ENCODE data around the gene FAT1.

FAT1 gene

DNA sequence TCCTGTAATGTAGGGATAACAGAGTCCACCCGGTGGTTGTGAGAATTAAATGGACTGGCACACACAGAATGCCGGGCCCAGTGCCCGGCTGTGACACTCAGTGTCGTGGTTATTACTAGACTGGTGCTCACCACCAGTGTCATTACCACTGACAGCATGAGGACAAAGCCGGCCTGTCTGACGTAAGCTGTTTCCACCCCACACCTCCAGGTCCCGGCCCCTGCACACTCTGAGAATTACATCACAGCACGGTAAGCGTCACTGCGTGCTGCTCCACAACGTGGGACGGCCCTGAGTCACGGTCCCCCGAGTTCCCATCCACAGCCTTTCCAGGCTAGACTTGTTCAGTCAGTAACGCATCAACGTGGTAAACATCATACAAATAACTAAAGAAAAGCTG lies 22.9 kb downstream of the FAT1 start:
- no peak for TF ChIP-seq Cebpa-rat (IDR thresholded peaks at IDR 0.05)
- Histone ChIP-seq H3K27me3 (no peaks in the 10 kb centered on the region), H3K9ac (no peak overlapping the region), H4K20me1 (peaks cover 0 to 98% (median 6%) of the 10 kb centered on the region in 11 experiments; a peak in 11 of 22 replicates), H3K27ac (no peak overlapping the region), H3K4me1 (peaks cover 0 to 14% (median 2%) of the 10 kb centered on the region in 10 experiments; a peak in 6 of 20 replicates), H3K4me2 (no peak overlapping the region), H3K36me3 (peaks cover 16 to 100% (median 94%) of the 10 kb centered on the region in 11 experiments), H3K4me3 (no peak overlapping the region), H3K9me3 (replicated peaks in 1 of 11) (peaks cover 0 to 31% (median 22%) of the 10 kb centered on the region in 11 experiments; a peak in 13 of 22 replicates)

DNA sequence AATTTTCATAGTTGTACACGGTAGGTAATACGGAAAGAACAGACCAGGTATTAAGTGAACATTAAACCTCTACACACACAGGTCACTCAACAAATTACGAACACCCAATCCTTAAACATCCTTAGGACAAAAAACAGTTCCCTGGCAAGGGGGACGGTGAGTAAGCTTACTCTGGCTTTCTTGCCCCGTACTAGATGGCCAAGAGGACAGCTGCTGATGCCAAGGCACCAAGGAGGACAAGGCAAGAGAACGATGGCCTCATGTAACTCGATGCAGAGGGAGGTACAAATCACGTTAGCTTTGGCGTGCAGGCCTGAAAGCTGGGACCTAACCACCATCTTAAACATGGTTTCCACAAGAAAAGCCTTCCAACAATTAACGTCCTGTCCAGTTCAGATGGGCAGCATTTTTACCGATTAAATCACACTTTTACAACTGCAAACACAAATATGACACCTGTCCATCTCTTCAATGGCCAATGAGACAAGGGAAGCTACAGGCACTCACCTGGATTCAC lies 23.7 kb downstream of the FAT1 start:
- Histone ChIP-seq H3K36me3 (peaks cover 16 to 100% (median 92%) of the 10 kb centered on the region in 11 experiments), H3K27me3 (no peaks in the 10 kb centered on the region), H4K20me1 (peaks cover 0 to 92% (median 6%) of the 10 kb centered on the region in 11 experiments; a peak in 11 of 22 replicates), H3K4me3 (no peak overlapping the region), H3K27ac (no peak overlapping the region), H3K4me1 (peaks cover 0 to 15% (median 2%) of the 10 kb centered on the region in 10 experiments; a peak in 6 of 20 replicates), H3K4me2 (no peak overlapping the region), H3K9me3 (replicated peaks in 1 of 11) (peaks cover 0 to 31% (median 22%) of the 10 kb centered on the region in 11 experiments; a peak in 13 of 22 replicates), H3K9ac (no peak overlapping the region)
- TF ChIP-seq Cebpa-rat (IDR thresholded peaks at IDR 0.05), result no peak

DNA sequence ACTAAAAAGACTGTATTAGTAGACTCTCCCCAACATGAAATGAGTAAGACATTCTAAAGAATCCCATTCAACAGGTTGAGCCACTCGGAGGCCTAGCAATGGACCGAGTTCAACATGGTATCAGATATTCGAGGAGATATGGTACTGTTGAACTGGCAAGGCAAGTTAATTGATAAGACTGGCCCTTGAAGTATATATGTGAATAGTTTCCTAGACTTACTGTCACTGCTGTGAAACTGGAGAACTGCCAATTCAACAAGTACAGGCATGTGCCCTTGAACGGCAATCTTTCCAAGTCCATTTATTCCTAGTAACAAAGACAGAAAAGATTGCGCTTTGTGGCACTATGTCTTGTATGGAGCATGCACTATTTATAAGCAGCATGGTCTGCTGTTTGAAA lies 24.4 kb downstream of the FAT1 start:
- Histone ChIP-seq H4K20me1 (peaks cover 0 to 86% (median 6%) of the 10 kb centered on the region in 11 experiments; a peak in 11 of 22 replicates), H3K4me2 (no peak overlapping the region), H3K27me3 (no peaks in the 10 kb centered on the region), H3K4me1 (peaks cover 0 to 14% (median 2%) of the 10 kb centered on the region in 10 experiments; a peak in 6 of 20 replicates), H3K27ac (no peak overlapping the region), H3K9me3 (replicated peaks in 1 of 11) (peaks cover 0 to 31% (median 22%) of the 10 kb centered on the region in 11 experiments; a peak in 13 of 22 replicates), H3K4me3 (no peak overlapping the region), H3K36me3 (peaks cover 16 to 99% (median 94%) of the 10 kb centered on the region in 11 experiments), H3K9ac (no peak overlapping the region)
- no peak for TF ChIP-seq Cebpa-rat (IDR thresholded peaks at IDR 0.05)

DNA sequence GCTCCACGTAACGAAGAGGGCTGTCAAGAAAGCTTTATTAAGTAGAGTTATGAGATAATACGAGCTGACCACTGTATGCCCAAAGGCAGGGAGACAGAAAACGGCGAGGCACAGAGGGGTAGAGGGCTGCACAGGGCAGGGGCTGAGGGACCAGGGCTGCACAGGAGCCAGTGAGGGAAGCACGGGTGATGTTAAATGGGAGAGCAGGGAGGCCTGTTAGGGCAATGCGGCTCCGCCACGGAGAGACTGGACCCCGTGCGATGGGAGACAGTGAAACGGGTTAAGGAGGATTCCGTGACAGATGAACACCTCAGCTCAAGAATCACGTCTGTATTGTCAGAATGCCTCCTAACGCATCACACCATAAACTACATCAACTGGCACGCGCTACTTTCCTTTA lies 25.1 kb downstream of the FAT1 start:
- Histone ChIP-seq H3K27me3 (no peaks in the 10 kb centered on the region), H3K4me3 (no peak overlapping the region), H3K9me3 (replicated peaks in 1 of 11) (peaks cover 0 to 35% (median 28%) of the 10 kb centered on the region in 11 experiments; a peak in 15 of 22 replicates), H3K9ac (no peak overlapping the region), H3K27ac (no peak overlapping the region), H3K4me1 (peaks cover 0 to 9% (median 0%) of the 10 kb centered on the region in 10 experiments; a peak in 2 of 20 replicates), H3K4me2 (no peak overlapping the region), H3K36me3 (peaks cover 16 to 99% (median 94%) of the 10 kb centered on the region in 11 experiments), H4K20me1 (peaks cover 0 to 86% (median 4%) of the 10 kb centered on the region in 11 experiments; a peak in 10 of 22 replicates)
- TF ChIP-seq Cebpa-rat (IDR thresholded peaks at IDR 0.05), result no peak

DNA sequence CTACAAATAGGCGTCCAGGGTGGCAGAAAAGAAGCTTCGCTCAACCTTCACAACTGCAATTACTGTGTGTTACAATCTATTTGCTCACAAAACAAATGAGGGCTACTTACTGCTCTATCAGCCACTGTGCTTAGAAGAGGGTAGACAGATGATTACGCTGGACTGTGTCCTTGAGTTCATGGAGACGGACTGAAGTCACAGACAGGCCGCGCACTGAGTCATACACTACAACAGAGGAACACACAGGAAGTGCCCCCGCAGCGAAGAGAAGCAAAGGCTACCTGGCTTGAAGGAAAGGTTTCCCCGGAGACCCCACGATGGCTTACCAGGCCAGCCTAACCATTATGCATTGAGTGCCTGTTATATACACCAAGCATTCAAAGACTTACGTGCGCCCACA lies 25.6 kb downstream of the FAT1 start:
- peaks cover 16 to 98% (median 90%) of the 10 kb centered on the region in 11 experiments for H3K36me3 ChIP-seq
- no peak overlapping the region for H3K9ac ChIP-seq
- TF ChIP-seq Cebpa-rat (IDR thresholded peaks at IDR 0.05), result no peak
- peaks cover 2 to 36% (median 28%) of the 10 kb centered on the region in 11 experiments; a peak in 15 of 22 replicates for H3K9me3 ChIP-seq (replicated peaks in 1 of 11)
- peaks cover 0 to 9% (median 0%) of the 10 kb centered on the region in 10 experiments; a peak in 2 of 20 replicates for H3K4me1 ChIP-seq
- no peaks in the 10 kb centered on the region for H3K27me3 ChIP-seq
- peaks cover 0 to 81% (median 4%) of the 10 kb centered on the region in 11 experiments; a peak in 10 of 22 replicates for H4K20me1 ChIP-seq
- H3K4me2 ChIP-seq, result no peak overlapping the region
- no peak overlapping the region for H3K4me3 ChIP-seq
- no peak overlapping the region for H3K27ac ChIP-seq

DNA sequence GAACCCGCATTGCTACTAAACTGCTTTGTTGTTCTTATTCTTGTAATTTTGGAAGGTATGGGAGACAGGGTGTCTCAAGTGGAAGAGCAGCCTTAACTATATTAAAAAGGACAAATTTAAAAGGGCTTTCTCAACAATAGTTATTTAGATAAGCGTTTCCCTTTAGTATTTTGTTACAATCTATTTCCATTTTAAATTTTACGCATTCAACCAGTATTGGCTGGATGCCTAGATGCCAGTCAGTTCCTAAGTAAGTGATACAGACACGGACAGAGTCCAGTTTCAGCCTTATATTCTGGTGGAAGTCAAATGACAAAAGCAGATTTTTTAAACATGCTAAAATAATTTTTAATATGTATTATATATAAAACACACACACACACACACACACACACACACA lies 28.3 kb downstream of the FAT1 start:
- peaks cover 16 to 96% (median 87%) of the 10 kb centered on the region in 11 experiments for H3K36me3 ChIP-seq
- H3K27ac ChIP-seq, result peak overlapping the region in 1 of 11 experiments; percentile 41; a peak in 1 of 22 replicates

DNA sequence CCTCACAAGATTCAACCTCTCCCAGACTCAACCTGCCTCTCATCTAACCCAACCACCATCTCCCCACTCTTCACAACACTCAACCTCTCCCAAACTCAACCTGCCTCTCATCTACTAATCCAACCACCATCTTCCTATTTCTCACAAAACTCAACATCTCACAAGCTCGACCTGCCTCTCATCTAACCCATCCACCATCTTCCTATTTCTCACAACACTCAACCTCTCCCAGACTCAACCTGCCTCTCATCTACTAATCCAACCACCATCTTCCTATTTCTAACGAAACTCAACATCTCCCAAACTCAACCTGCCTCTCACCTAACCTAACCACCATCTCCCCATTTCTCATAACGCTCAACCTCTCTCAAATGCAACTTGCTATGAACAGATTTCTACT lies 29.8 kb downstream of the FAT1 start:
- no peak overlapping the region for H3K27ac ChIP-seq
- H3K9ac ChIP-seq, result no peak overlapping the region
- no peak for TF ChIP-seq Cebpa-rat (IDR thresholded peaks at IDR 0.05)
- peaks cover 11 to 34% (median 27%) of the 10 kb centered on the region in 11 experiments; a peak in 16 of 22 replicates for H3K9me3 ChIP-seq (replicated peaks in 1 of 11)
- H3K4me2 ChIP-seq, result no peak overlapping the region
- peaks cover 10 to 94% (median 85%) of the 10 kb centered on the region in 11 experiments; a peak in 21 of 22 replicates for H3K36me3 ChIP-seq
- H3K27me3 ChIP-seq, result no peaks in the 10 kb centered on the region
- H4K20me1 ChIP-seq, result peaks cover 0 to 76% (median 0%) of the 10 kb centered on the region in 11 experiments; a peak in 7 of 22 replicates
- no peak overlapping the region for H3K4me3 ChIP-seq
- H3K4me1 ChIP-seq, result peaks cover 5 to 15% (median 8%) of the 10 kb centered on the region in 10 experiments; a peak in 13 of 20 replicates

More for the DNA sequence above, 28.3 kb downstream of the FAT1 start:
- Histone ChIP-seq H3K4me1 (peaks cover 0 to 6% (median 1%) of the 10 kb centered on the region in 10 experiments; a peak in 5 of 20 replicates), H3K9me3 (replicated peaks in 1 of 11) (peaks cover 11 to 37% (median 30%) of the 10 kb centered on the region in 11 experiments; a peak in 16 of 22 replicates), H3K9ac (no peak overlapping the region), H3K4me3 (no peak overlapping the region), H3K27me3 (no peaks in the 10 kb centered on the region), H4K20me1 (peaks cover 0 to 76% (median 4%) of the 10 kb centered on the region in 11 experiments; a peak in 8 of 22 replicates), H3K4me2 (no peak overlapping the region)
- no peak for TF ChIP-seq Cebpa-rat (IDR thresholded peaks at IDR 0.05)

DNA sequence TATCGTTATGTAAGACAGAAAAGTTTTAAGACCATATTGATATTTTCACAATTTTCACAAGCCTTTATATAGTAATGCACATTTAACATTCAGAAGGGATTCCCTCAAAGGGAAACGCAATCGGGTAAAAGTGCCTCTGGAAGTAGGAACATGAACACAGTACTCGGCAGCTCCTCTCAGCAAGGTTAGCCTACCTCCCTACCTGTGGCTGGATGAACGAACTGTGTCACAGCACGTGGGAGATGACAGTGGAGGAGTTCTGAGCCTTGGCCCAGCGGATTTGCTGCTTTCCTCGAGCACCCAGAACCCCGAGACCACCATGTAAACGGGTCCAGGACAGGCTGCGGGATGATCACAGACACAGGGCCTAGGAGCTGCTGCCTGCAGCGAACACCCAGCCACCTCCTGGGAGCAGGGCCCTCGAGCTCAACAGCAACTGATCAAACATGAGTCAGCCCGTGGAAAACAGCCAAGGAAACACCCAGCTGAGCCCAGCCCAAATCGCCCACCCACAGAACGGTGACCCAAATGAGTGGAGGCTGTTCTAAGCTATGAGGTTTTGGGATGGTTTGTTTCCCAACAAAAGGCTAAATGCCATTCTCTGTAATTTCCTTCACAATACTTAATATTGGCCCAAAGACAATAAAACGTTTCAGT lies 30.4 kb downstream of the FAT1 start:
- Histone ChIP-seq H3K9me3 (replicated peaks in 1 of 11) (peaks cover 11 to 29% (median 22%) of the 10 kb centered on the region in 11 experiments; a peak in 15 of 22 replicates), H3K27ac (no peak overlapping the region), H3K4me3 (no peak overlapping the region), H4K20me1 (peaks cover 0 to 76% (median 0%) of the 10 kb centered on the region in 11 experiments; a peak in 7 of 22 replicates), H3K4me1 (peaks cover 5 to 16% (median 9%) of the 10 kb centered on the region in 10 experiments; a peak in 19 of 20 replicates), H3K4me2 (no peak overlapping the region), H3K36me3 (peaks cover 6 to 94% (median 82%) of the 10 kb centered on the region in 11 experiments; a peak in 21 of 22 replicates), H3K27me3 (no peaks in the 10 kb centered on the region), H3K9ac (no peak overlapping the region)
- no peak for TF ChIP-seq Cebpa-rat (IDR thresholded peaks at IDR 0.05)

DNA sequence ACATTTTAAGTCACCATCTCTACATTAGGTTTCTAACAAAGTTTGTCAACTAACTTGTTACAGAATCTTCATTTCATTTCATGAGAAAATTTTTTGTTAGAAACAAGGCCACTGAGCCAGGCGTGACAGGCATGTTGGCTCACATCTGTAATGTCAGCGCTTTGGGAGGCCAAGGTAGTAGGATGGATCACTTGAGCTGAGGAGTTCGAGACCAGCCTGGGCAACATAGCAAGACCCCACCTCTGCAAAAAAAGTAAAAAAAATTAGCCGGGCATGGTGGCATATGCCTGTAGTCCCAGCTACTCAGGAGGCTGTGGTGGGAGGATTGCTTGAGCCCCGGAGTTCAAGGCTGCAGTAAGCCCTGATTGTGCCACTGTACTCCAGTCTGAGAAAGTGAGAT lies 32.3 kb downstream of the FAT1 start:
- no peak for TF ChIP-seq Cebpa-rat (IDR thresholded peaks at IDR 0.05)
- H3K4me3 ChIP-seq, result no peak overlapping the region
- no peak overlapping the region for H3K4me2 ChIP-seq
- H3K4me1 ChIP-seq, result peaks cover 18 to 33% (median 26%) of the 10 kb centered on the region in 10 experiments
- no peaks in the 10 kb centered on the region for H3K27me3 ChIP-seq
- no peak overlapping the region for H3K27ac ChIP-seq
- peaks cover 0 to 84% (median 68%) of the 10 kb centered on the region in 11 experiments; a peak in 18 of 22 replicates for H3K36me3 ChIP-seq
- H3K9ac ChIP-seq, result no peak overlapping the region
- peaks cover 6 to 16% (median 12%) of the 10 kb centered on the region in 11 experiments; a peak in 14 of 22 replicates for H3K9me3 ChIP-seq (replicated peaks in 1 of 11)
- peaks cover 0 to 76% (median 0%) of the 10 kb centered on the region in 11 experiments; a peak in 7 of 22 replicates for H4K20me1 ChIP-seq

Data from BLaER1 treated with 17β-estradiol and CSF1 and Interleukin-3, amounts not matched to agents 10 nM and 100 nM (cell line).